Gastroesophageal sphincter (tissue), 3 donors: ENCODE data around the gene ENPP4.
"Not testable (repeated sequence)": the region's sequence is repeated elsewhere in the genome, so short reads cannot be mapped to it uniquely, and the experiment has no call there.

Experiments
- POLR2A ChIP-seq, 2 donors: fragments of 450-650 bp; IDR thresholded peaks; one replicate each; pipeline ENCODE4 v1.6.1; 2017; ENCODE audit warnings: antibody characterized with exemption in 2 of 2, mild to moderate bottlenecking in 2 of 2, moderate library complexity in 1 of 2
- TF ChIP-seq, protein P1 (sequence below), 4 experiments: fragments of 200-600 bp in 2 of 4; fragments of 450-650 bp in 2 of 4; sonication (generic) in 1 of 4; IDR thresholded peaks; one replicate each; pipeline ENCODE4 v1.5.1; 2017 to 2019; ENCODE audit warnings: antibody characterized with exemption in 4 of 4, mild to moderate bottlenecking in 2 of 4, moderate library complexity in 2 of 4

DNA sequence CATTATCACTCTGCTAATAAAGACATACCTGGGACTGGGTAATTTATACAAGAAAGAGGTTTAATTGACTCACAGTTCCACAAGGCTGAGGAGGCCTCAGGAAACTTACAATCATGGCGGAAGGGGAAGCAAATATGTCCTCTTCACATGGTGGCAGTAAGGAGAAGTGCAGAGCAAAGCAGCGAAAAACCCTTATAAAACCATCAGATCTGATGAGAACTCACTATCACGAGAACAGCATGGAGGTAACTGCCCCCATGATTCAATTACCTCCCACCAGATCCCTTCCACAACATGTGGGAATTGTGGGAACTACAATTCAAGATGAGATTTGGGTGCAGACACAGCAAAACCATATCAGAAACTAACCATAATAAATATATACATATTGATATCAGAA is 19.3 kb downstream of the ENPP4 start:
- TF ChIP-seq, protein P1, sequence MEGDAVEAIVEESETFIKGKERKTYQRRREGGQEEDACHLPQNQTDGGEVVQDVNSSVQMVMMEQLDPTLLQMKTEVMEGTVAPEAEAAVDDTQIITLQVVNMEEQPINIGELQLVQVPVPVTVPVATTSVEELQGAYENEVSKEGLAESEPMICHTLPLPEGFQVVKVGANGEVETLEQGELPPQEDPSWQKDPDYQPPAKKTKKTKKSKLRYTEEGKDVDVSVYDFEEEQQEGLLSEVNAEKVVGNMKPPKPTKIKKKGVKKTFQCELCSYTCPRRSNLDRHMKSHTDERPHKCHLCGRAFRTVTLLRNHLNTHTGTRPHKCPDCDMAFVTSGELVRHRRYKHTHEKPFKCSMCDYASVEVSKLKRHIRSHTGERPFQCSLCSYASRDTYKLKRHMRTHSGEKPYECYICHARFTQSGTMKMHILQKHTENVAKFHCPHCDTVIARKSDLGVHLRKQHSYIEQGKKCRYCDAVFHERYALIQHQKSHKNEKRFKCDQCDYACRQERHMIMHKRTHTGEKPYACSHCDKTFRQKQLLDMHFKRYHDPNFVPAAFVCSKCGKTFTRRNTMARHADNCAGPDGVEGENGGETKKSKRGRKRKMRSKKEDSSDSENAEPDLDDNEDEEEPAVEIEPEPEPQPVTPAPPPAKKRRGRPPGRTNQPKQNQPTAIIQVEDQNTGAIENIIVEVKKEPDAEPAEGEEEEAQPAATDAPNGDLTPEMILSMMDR (IDR thresholded peaks at IDR 0.05), result not testable (repeated sequence)
- TF ChIP-seq POLR2A (IDR thresholded peaks at IDR 0.05), result not testable (repeated sequence)
